Measurements from ENCODE around the gene ITPKC.

The ITPKC gene

GRCh38 chr19:40747536-40747935 is 30.6 kb downstream of the ITPKC start:
- peaks cover 13% of the 10 kb centered on the region for H4K20me1 ChIP-seq (ENCODE audit: insufficient read depth, low read length, poor library complexity, severe bottlenecking)
- H3K9ac ChIP-seq (ENCODE audit: low read depth, low read length, poor library complexity, severe bottlenecking): peak overlapping the region; percentile 100
- no peaks in the 10 kb centered on the region for H3K9me3 ChIP-seq (ENCODE audit: insufficient read depth, low read depth, low read length)
- TF ChIP-seq EZH2phosphoT487 (IDR thresholded peaks at IDR 0.05; ENCODE audit: borderline replicate concordance) (no peak), CTCF (conservative IDR thresholded peaks at IDR 0.05; ENCODE audit: low read length) (no peak)
- H2AFZ ChIP-seq (ENCODE audit: low read length): no peak overlapping the region
- no peaks in the 10 kb centered on the region for H3K9me2 ChIP-seq (replicated peaks; ENCODE audit: low read depth, low read length)
- H3K79me2 ChIP-seq (ENCODE audit: insufficient read depth, low read length): peaks cover 44% of the 10 kb centered on the region
- peak overlapping the region; percentile 99 for H3K4me3 ChIP-seq (ENCODE audit: low read length, poor library complexity, severe bottlenecking)
- no peaks in the 10 kb centered on the region for H3K36me3 ChIP-seq (ENCODE audit: insufficient read depth, low read length)
- H3K4me2 ChIP-seq (ENCODE audit: low read depth, low read length, poor library complexity, severe bottlenecking): peak overlapping the region; percentile 100
- H3F3A ChIP-seq (ENCODE audit: low read depth): no peaks in the 10 kb centered on the region
- peaks cover 21% of the 10 kb centered on the region for H3K4me1 ChIP-seq (ENCODE audit: insufficient read depth, low read length, poor library complexity, severe bottlenecking)
- H3K27me3 ChIP-seq (ENCODE audit: insufficient read depth, low read length, poor library complexity, severe bottlenecking): no peaks in the 10 kb centered on the region

- peaks cover 70% of the 10 kb centered on the region for H3K79me2 ChIP-seq (ENCODE audit: insufficient read depth, low read length)
- H3K4me2 ChIP-seq (ENCODE audit: low read depth, low read length, poor library complexity, severe bottlenecking): peak within 1 kb of the TSS; percentile 100
- peaks cover 32% of the 10 kb centered on the region for H4K20me1 ChIP-seq (ENCODE audit: insufficient read depth, low read length, poor library complexity, severe bottlenecking)
- H3K36me3 ChIP-seq (ENCODE audit: insufficient read depth, low read length): no peaks in the 10 kb centered on the region
- H3F3A ChIP-seq (ENCODE audit: low read depth): no peaks in the 10 kb centered on the region
- peak within 1 kb of the TSS; percentile 80 for H2AFZ ChIP-seq (ENCODE audit: low read length)
- peak within 1 kb of the TSS; percentile 100 for H3K9ac ChIP-seq (ENCODE audit: low read depth, low read length, poor library complexity, severe bottlenecking)
- TF ChIP-seq EZH2phosphoT487 (IDR thresholded peaks at IDR 0.05; ENCODE audit: borderline replicate concordance) (no peak), CTCF (conservative IDR thresholded peaks at IDR 0.05; ENCODE audit: low read length) (no peak)
- H3K27me3 ChIP-seq (ENCODE audit: insufficient read depth, low read length, poor library complexity, severe bottlenecking): no peaks in the 10 kb centered on the region
- H3K9me2 ChIP-seq (replicated peaks; ENCODE audit: low read depth, low read length): no peaks in the 10 kb centered on the region
- H3K4me3 ChIP-seq (ENCODE audit: low read length, poor library complexity, severe bottlenecking): peak within 1 kb of the TSS; percentile 99
- no peaks in the 10 kb centered on the region for H3K9me3 ChIP-seq (ENCODE audit: insufficient read depth, low read depth, low read length)
- peaks cover 38% of the 10 kb centered on the region for H3K4me1 ChIP-seq (ENCODE audit: insufficient read depth, low read length, poor library complexity, severe bottlenecking)
Measured at GRCh38 chr19:40750058-40750873, 33.4 kb downstream of the ITPKC start, which contains the start of gene ACTMAP. TSS of gene ACTMAP (minus strand) at chr19:40750477. CDS start at chr19:40749803, 674 bp downstream.

DNA sequence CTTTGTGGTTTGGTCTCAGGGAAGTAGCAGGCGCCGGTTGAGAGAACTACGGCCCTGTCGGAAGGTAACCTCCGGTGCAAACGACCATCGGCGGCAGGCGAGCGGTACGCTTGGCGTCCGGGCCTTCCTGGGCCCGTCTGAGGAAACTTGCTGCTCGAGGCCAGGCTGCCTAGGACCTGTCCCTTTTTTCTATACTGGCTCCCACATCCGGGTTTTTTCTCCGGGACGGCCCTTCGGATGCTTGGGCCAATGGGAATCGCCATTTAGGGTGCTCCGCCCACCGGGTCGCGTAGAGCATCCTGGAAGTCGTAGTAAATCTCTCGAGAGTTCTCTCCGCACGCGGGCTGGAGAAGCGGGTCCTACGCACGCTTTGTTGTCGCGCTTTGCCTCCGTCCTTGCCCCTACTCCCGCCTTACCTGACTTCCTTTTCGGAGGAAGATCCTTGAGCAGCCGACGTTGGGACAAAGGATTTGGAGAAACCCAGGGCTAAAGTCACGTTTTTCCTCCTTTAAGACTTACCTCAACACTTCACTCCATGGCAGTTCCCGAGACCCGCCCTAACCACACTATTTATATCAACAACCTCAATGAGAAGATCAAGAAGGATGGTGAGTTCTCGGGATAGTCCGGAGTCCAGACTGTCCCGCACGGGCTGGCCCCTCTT is 34.1 kb downstream of the ITPKC start, which contains the start of gene SNRPA:
TSS of gene SNRPA (plus strand) at position 330 of the 664 bp plus-strand sequence. CDS start at position 536, 206 bp downstream.
- Histone ChIP-seq H3K4me3 (ENCODE audit: low read length, poor library complexity, severe bottlenecking) (peak within 1 kb of the TSS; percentile 99), H2AFZ (ENCODE audit: low read length) (peak within 1 kb of the TSS; percentile 80), H3K79me2 (ENCODE audit: insufficient read depth, low read length) (peaks cover 77% of the 10 kb centered on the region), H3K36me3 (ENCODE audit: insufficient read depth, low read length) (0 out of 2 replicates have a peak, but pooled peaks cover 4% of the 10 kb centered on the region), H3F3A (ENCODE audit: low read depth) (no peaks in the 10 kb centered on the region), H3K4me2 (ENCODE audit: low read depth, low read length, poor library complexity, severe bottlenecking) (peak within 1 kb of the TSS; percentile 100), H3K9ac (ENCODE audit: low read depth, low read length, poor library complexity, severe bottlenecking) (peak within 1 kb of the TSS; percentile 100), H3K9me2 (replicated peaks; ENCODE audit: low read depth, low read length) (no peaks in the 10 kb centered on the region), H4K20me1 (ENCODE audit: insufficient read depth, low read length, poor library complexity, severe bottlenecking) (peaks cover 39% of the 10 kb centered on the region), H3K4me1 (ENCODE audit: insufficient read depth, low read length, poor library complexity, severe bottlenecking) (peaks cover 46% of the 10 kb centered on the region), H3K9me3 (ENCODE audit: insufficient read depth, low read depth, low read length) (no peaks in the 10 kb centered on the region), H3K27me3 (ENCODE audit: insufficient read depth, low read length, poor library complexity, severe bottlenecking) (no peaks in the 10 kb centered on the region)
- TF ChIP-seq CTCF (conservative IDR thresholded peaks at IDR 0.05; ENCODE audit: low read length) (no peak), EZH2phosphoT487 (IDR thresholded peaks at IDR 0.05; ENCODE audit: borderline replicate concordance) (no peak)
